Measurements from ENCODE around the gene ACAA1.

- TF ChIP-seq CTCF (IDR thresholded peaks at IDR 0.05 in 4 of 5, conservative IDR thresholded peaks at IDR 0.05 in 1 of 5), result no peak
- TF ChIP-seq POLR2A (IDR thresholded peaks at IDR 0.05), result no peak
These were observed 17.7 kb downstream of the ACAA1 start for GRCh38 chr3:38119248-38119544.
